ENCODE results near the gene CD109.

- TF ChIP-seq ZNF565 (CRISPR knock-in tag; conservative IDR thresholded peaks at IDR 0.05; ENCODE audit: low read depth) (no peak), ISL1 (CRISPR knock-in tag; IDR thresholded peaks at IDR 0.05) (no peak), TCF4 (CRISPR knock-in tag; IDR thresholded peaks at IDR 0.05; ENCODE audit: borderline replicate concordance) (no peak), GLIS3 (CRISPR knock-in tag; IDR thresholded peaks at IDR 0.05) (no peak), ZFP30 (CRISPR knock-in tag; IDR thresholded peaks at IDR 0.05) (no peak), PPARA (CRISPR knock-in tag; IDR thresholded peaks at IDR 0.05; ENCODE audit: borderline replicate concordance) (no peak), TOX (CRISPR knock-in tag; IDR thresholded peaks at IDR 0.05; ENCODE audit: borderline replicate concordance) (no peak)
- TF ChIP-seq, protein P1, sequence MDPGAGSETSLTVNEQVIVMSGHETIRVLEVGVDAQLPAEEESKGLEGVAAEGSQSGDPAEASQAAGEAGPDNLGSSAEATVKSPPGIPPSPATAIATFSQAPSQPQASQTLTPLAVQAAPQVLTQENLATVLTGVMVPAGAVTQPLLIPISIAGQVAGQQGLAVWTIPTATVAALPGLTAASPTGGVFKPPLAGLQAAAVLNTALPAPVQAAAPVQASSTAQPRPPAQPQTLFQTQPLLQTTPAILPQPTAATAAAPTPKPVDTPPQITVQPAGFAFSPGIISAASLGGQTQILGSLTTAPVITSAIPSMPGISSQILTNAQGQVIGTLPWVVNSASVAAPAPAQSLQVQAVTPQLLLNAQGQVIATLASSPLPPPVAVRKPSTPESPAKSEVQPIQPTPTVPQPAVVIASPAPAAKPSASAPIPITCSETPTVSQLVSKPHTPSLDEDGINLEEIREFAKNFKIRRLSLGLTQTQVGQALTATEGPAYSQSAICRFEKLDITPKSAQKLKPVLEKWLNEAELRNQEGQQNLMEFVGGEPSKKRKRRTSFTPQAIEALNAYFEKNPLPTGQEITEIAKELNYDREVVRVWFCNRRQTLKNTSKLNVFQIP (CRISPR knock-in tag; IDR thresholded peaks at IDR 0.05; ENCODE audit: borderline replicate concordance, low read depth): no peak
- TF ChIP-seq, protein P2, sequence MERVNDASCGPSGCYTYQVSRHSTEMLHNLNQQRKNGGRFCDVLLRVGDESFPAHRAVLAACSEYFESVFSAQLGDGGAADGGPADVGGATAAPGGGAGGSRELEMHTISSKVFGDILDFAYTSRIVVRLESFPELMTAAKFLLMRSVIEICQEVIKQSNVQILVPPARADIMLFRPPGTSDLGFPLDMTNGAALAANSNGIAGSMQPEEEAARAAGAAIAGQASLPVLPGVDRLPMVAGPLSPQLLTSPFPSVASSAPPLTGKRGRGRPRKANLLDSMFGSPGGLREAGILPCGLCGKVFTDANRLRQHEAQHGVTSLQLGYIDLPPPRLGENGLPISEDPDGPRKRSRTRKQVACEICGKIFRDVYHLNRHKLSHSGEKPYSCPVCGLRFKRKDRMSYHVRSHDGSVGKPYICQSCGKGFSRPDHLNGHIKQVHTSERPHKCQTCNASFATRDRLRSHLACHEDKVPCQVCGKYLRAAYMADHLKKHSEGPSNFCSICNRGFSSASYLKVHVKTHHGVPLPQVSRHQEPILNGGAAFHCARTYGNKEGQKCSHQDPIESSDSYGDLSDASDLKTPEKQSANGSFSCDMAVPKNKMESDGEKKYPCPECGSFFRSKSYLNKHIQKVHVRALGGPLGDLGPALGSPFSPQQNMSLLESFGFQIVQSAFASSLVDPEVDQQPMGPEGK (CRISPR knock-in tag; IDR thresholded peaks at IDR 0.05; ENCODE audit: borderline replicate concordance): no peak
- TF ChIP-seq, protein P3, sequence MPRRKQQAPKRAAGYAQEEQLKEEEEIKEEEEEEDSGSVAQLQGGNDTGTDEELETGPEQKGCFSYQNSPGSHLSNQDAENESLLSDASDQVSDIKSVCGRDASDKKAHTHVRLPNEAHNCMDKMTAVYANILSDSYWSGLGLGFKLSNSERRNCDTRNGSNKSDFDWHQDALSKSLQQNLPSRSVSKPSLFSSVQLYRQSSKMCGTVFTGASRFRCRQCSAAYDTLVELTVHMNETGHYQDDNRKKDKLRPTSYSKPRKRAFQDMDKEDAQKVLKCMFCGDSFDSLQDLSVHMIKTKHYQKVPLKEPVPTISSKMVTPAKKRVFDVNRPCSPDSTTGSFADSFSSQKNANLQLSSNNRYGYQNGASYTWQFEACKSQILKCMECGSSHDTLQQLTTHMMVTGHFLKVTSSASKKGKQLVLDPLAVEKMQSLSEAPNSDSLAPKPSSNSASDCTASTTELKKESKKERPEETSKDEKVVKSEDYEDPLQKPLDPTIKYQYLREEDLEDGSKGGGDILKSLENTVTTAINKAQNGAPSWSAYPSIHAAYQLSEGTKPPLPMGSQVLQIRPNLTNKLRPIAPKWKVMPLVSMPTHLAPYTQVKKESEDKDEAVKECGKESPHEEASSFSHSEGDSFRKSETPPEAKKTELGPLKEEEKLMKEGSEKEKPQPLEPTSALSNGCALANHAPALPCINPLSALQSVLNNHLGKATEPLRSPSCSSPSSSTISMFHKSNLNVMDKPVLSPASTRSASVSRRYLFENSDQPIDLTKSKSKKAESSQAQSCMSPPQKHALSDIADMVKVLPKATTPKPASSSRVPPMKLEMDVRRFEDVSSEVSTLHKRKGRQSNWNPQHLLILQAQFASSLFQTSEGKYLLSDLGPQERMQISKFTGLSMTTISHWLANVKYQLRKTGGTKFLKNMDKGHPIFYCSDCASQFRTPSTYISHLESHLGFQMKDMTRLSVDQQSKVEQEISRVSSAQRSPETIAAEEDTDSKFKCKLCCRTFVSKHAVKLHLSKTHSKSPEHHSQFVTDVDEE (CRISPR knock-in tag; IDR thresholded peaks at IDR 0.05): no peak
- TF ChIP-seq, protein P4, sequence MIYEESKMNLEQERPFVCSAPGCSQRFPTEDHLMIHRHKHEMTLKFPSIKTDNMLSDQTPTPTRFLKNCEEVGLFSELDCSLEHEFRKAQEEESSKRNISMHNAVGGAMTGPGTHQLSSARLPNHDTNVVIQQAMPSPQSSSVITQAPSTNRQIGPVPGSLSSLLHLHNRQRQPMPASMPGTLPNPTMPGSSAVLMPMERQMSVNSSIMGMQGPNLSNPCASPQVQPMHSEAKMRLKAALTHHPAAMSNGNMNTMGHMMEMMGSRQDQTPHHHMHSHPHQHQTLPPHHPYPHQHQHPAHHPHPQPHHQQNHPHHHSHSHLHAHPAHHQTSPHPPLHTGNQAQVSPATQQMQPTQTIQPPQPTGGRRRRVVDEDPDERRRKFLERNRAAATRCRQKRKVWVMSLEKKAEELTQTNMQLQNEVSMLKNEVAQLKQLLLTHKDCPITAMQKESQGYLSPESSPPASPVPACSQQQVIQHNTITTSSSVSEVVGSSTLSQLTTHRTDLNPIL (CRISPR knock-in tag; IDR thresholded peaks at IDR 0.05; ENCODE audit: low read depth): no peak
Observed at GRCh38 chr6:73860303-73860702, 164.3 kb downstream of the CD109 start.

Measured in SK-N-SH treated with all-trans-retinoic acid at 6 μM for 48 hours (cell line).